HFFc6 (cell line): ENCODE measurements around the gene C1QTNF9. TPM values are rescaled to one million over a fixed set of nuclear protein-coding genes. Genes with fewer than 3 reads are reported as not detected.

Experiments used
- DNase-seq: peaks from one replicate; pipeline ENCODE4 v3.0.0-alpha.2; 2018
- H3K27ac Mint-ChIP-seq: 2 replicates; pipeline ENCODE4 v1.8.0; 2020; ENCODE audit warnings: mild to moderate bottlenecking, mixed read lengths
- H3K27me3 Mint-ChIP-seq: 2 replicates; pipeline ENCODE4 v1.8.0; 2021; ENCODE audit warnings: mild to moderate bottlenecking, moderate library complexity, mixed read lengths; ENCODE audit not compliant: insufficient read depth
- H3K36me3 Mint-ChIP-seq: 2 replicates; pipeline ENCODE4 v1.8.0; 2021; ENCODE audit warnings: low read depth, mixed read lengths
- H3K4me1 Mint-ChIP-seq: 2 replicates; pipeline ENCODE4 v1.8.0; 2020; ENCODE audit warnings: low read depth, mixed read lengths
- H3K4me3 Mint-ChIP-seq: 2 replicates; pipeline ENCODE4 v1.8.0; 2020; ENCODE audit warnings: mild to moderate bottlenecking, moderate library complexity, mixed read lengths
- H3K9me3 Mint-ChIP-seq: 2 replicates; pipeline ENCODE4 v1.8.0; 2020; ENCODE audit warnings: mild to moderate bottlenecking, mixed read lengths
- total RNA-seq, 6 experiments: library from RNA; stranded (reverse); fragmentation: NEBNext Ultra II Directional; extraction: Animal tissue kit (Norgen Biotek cat#: 25700); gene quantifications; 2 replicates in 1 of 6; 3 replicates in 5 of 6; pipeline ENCODE4 v1.2.3, GENCODE V29; 2021
- TF ChIP-seq, protein P1 (sequence below): fragments of 200-600 bp; sonication (generic); IDR thresholded peaks from 2 replicates; pipeline ENCODE4 v1.5.0; 2021; ENCODE audit warnings: antibody characterized with exemption, mild to moderate bottlenecking

C1QTNF9 gene
- total RNA-seq, 6 experiments from 2014 or later: not detected

DNA sequence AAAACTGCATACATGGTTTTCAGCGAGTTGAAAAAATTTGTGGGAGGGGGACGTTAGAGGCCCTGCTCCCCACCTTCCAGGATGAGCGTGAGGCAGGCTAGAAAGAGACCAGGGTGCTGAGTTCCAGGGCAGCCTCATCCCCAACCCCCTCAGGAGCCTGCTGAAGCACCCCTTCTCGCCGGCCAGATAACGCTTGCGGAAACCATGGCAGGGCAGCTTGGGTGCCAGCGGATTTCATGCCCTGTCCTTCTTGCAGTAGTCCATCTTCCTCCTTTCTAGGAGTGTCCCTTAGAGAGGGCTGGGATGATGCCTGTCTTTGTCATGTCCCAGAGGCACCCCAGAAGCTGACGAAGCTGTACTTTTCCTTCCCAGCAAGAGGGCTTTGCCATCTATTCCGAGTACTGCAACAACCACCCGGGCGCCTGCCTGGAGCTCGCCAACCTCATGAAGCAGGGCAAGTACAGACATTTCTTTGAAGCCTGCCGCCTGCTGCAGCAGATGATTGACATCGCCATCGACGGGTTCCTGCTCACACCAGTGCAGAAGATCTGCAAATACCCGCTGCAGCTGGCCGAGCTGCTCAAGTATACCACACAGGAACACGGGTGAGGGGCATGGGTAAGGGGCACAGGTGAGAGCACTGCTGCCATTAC lies 19.0 kb upstream of the C1QTNF9 start:
- H3K27ac Mint-ChIP-seq: no peak overlapping the region

DNA sequence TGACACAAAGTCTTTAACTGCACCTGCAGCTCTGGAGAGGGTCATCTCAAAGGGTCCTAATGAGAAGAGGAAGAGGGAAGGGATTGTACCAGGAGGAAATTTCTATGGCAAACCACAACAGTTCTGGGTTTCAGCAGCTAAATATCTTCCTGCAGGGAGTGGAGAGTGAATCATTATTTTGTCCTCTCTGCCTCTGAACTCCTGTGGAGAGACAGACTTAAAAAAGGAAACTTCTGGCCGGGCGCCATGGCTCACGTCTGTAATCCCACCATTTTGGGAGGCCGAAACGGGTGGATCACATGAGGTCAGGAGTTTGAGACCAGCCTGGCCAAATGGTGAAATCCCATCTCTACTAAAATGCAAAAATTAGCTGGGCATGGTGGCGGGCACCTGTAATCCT lies 16.9 kb upstream of the C1QTNF9 start:
- peaks cover 5% of the 10 kb centered on the region; the same call in 1 of the 2 replicates for H3K4me1 Mint-ChIP-seq
- DNase-seq: no peak
- TF ChIP-seq, protein P1, sequence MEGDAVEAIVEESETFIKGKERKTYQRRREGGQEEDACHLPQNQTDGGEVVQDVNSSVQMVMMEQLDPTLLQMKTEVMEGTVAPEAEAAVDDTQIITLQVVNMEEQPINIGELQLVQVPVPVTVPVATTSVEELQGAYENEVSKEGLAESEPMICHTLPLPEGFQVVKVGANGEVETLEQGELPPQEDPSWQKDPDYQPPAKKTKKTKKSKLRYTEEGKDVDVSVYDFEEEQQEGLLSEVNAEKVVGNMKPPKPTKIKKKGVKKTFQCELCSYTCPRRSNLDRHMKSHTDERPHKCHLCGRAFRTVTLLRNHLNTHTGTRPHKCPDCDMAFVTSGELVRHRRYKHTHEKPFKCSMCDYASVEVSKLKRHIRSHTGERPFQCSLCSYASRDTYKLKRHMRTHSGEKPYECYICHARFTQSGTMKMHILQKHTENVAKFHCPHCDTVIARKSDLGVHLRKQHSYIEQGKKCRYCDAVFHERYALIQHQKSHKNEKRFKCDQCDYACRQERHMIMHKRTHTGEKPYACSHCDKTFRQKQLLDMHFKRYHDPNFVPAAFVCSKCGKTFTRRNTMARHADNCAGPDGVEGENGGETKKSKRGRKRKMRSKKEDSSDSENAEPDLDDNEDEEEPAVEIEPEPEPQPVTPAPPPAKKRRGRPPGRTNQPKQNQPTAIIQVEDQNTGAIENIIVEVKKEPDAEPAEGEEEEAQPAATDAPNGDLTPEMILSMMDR: no peak

More for the DNA sequence above, 19.0 kb upstream of the C1QTNF9 start:
- TF ChIP-seq, protein P1: no peak
- peaks cover 5% of the 10 kb centered on the region; the same call in 1 of the 2 replicates for H3K4me1 Mint-ChIP-seq
- no peak overlapping the region for H3K4me3 Mint-ChIP-seq
- peaks cover under 1% of the 10 kb centered on the region for H3K36me3 Mint-ChIP-seq
- DNase-seq: no peak
- H3K9me3 Mint-ChIP-seq: no peaks in the 10 kb centered on the region
- H3K27me3 Mint-ChIP-seq: no peaks in the 10 kb centered on the region

GRCh38 chr13:24293746-24294145 lies 15.6 kb upstream of the C1QTNF9 start:
- DNase-seq: no peak
- TF ChIP-seq, protein P1: no peak
- Mint-ChIP-seq H3K36me3 (peaks cover 12% of the 10 kb centered on the region), H3K4me1 (peaks cover 5% of the 10 kb centered on the region; the same call in 1 of the 2 replicates), H3K27me3 (no peaks in the 10 kb centered on the region; the same call in none of the 2 replicates), H3K4me3 (no peak overlapping the region), H3K9me3 (no peaks in the 10 kb centered on the region), H3K27ac (no peak overlapping the region; the same call in 1 of the 2 replicates)

More for the DNA sequence above, 16.9 kb upstream of the C1QTNF9 start:
- H3K36me3 Mint-ChIP-seq: peaks cover 7% of the 10 kb centered on the region
- H3K4me3 Mint-ChIP-seq: no peak overlapping the region
- H3K27ac Mint-ChIP-seq: no peak overlapping the region
- no peaks in the 10 kb centered on the region; the same call in none of the 2 replicates for H3K27me3 Mint-ChIP-seq
- H3K9me3 Mint-ChIP-seq: no peaks in the 10 kb centered on the region

GRCh38 chr13:24299488-24300114 lies 9.8 kb upstream of the C1QTNF9 start:
- DNase-seq: no peak
- Mint-ChIP-seq H3K36me3 (peaks cover 12% of the 10 kb centered on the region), H3K4me3 (no peak overlapping the region), H3K27me3 (peaks cover 4% of the 10 kb centered on the region), H3K27ac (no peak overlapping the region), H3K4me1 (no peaks in the 10 kb centered on the region), H3K9me3 (no peaks in the 10 kb centered on the region)
- TF ChIP-seq, protein P1: no peak

DNA sequence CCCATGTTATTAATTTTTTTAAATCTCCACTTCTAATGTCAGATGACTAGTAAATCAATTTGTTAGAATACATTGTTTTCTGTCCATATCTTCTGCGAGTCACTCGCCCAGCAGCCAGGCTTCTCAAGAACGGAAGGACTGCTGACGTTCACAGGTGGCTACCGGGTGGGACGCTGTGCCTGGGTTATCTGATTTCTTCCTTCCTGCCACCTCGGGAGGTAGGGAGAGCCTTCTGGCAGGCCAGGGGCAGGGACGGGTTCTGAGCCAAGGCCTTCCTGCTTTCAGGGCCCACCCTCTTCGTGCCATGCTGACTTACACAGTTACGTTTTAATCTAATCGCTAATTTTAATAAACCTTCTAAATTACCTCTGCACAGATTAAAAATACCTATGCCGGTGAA lies 7.9 kb upstream of the C1QTNF9 start:
- DNase-seq: no peak
- Mint-ChIP-seq H3K27me3 (peaks cover 4% of the 10 kb centered on the region), H3K27ac (no peak overlapping the region), H3K9me3 (no peaks in the 10 kb centered on the region), H3K4me1 (peaks cover 15% of the 10 kb centered on the region), H3K36me3 (peaks cover 6% of the 10 kb centered on the region), H3K4me3 (no peak overlapping the region)
- TF ChIP-seq, protein P1: no peak
